Activated CD4-positive, alpha-beta T cell treated with anti-CD3 and anti-CD28 coated beads for 1 hour (primary cell): ENCODE measurements around the gene CEP89.

Experiments
- DNase-seq: peaks from one replicate; pipeline ENCODE4 v3.0.0-alpha.2; 2020

The CEP89 gene

GRCh38 chr19:32831611-32832010 lies 140.1 kb downstream of the CEP89 start:
- no peak for DNase-seq

DNA sequence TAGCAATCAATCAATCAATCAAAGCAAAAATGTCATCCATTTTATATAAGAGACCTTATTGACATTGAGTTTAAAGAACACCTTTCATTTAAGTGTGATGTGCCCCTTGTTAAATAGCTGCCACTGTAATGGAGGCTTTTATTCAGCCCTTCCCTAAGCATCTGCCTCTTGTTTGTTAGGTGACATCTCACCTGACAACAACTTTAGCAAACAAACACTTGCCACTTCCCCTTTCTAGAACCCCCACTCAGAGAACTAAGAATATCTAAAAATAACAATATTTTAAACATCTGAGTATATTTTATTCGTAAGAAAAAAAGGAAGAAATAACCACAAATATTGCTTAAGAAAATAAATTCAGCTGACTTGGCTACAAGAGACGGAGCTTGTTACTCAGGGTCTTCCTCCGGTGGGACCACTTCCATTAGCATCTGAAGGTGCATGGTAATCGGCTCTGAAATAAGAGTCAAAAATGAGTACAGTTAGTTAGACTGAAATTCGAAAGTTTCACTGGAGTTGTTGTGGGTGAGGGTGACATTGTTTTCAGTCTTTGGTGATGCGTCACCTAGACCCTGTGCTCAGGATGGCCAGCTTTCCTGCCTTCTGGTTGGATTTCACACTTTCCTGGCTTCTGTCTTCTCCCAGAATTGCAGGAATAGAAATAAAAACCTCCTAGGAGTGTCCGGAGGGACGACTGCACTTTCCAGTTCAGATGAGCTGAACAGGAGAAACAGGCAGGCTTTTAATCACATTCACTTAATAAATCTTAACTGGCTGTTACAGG lies 141.3 kb downstream of the CEP89 start:
- no peak for DNase-seq

- no peak for DNase-seq
Observed at GRCh38 chr19:32829345-32829896, 142.3 kb downstream of the CEP89 start.

GRCh38 chr19:32828643-32829344 lies 143.0 kb downstream of the CEP89 start:
- no peak for DNase-seq

DNA sequence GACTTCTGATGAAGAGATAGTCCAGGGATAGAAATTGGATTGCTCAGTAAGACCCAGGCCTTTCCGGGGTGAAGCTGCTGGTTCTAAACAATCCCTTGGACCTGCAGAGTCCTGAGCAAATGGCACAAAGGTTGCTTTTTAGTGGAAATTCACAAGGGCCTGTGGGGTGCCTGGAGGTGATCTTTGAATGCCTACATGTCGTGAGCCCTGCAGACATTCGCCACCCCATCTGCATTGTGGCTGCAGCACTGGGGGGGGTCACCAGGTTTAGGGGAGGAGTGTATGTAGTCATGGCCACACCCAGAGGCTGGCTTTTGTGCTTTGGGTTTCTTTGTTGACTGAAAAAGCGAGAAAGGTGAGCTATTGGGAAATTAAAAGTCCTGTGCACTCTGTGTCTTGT lies 143.6 kb downstream of the CEP89 start:
- DNase-seq, result no peak
